HG03039 (cell line): ENCODE measurements around the gene CRYGN.

ENCODE experiments used
- ATAC-seq: cut with Tn5 transposase; IDR thresholded peaks from one replicate; pipeline ENCODE4 v1.9.1; 2021; ENCODE audit warnings: mild to moderate bottlenecking, moderate library complexity; ENCODE audit not compliant: unreplicated experiment

The CRYGN gene

GRCh38 chr7:151427705-151428377 lies 12.1 kb downstream of the CRYGN start:
- ATAC-seq = no peak

DNA sequence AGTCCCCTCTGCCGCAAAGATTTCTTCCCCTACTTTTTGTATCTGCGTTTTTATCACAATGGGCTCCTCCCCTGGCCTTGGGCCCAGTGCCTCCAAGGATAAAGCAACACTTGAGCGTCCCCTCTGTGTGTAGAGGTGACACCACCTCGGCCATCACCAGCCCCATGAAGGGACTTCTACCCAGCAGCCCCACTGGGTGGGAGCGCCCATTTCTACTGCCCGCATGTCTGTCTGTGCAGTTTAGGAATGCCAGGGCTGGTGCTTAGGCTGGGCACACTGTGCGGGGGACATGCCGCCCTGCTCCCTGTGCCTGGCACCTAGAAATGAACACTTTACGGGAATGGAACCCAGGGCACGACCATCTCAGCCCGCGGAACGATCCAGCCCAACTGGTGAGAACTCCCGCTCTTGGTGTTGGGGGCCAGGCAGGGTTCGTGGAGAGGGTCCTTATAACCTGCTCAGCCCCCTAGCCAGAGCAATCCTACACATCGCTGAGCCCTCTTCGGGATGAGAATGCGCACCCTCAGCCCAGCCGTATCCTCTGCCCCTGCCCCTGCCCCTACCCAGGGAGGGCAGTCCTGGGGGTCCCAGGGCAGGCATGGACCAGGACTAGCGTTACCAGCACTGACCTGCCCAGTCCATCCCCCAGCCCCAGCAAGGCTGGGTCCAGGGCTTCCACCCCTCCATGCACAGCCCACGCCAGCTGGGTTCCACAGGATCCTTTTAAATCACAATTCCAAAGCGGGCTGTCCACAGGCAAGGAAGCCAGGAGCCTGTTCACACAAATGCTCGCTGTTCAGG lies 12.8 kb downstream of the CRYGN start:
- no peak for ATAC-seq

- no peak for ATAC-seq
Measured at GRCh38 chr7:151426441-151426903, 13.5 kb downstream of the CRYGN start.

DNA sequence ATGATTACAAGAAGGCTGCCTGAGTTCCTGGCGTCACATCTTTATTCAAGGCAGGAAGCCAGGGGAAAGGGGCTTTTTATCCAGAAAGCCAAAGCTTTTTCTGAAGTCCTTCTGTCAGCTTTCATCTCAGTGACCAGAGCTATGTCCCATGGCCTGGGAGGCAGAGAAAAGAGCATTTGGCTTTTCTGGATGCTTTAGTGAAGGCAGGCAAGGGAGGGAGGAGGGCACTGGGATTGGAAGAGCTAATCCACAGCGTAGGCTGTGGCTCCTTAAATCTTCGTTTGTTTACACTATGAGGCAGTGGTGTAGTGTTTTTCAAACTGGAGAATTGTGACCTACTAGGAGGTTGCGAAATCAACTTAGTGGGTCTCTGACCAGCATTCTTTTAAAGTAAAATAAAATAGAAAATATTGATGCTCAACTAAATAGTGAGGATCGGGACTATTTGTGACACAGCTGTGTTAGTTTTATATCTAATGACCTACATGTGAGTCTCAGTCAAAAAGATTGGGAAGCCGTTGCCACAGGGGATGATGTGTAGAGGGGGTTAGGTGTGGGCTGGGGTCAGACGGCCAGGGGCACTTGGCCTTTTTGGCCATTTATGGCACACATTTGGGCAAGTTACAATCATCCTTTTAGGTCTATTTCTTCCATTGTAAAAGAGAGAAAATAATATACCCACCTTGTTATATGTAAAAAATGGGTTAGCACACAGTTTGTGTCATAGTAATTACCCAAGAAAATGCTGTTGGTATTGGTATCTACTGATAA lies 14.1 kb downstream of the CRYGN start:
- no peak for ATAC-seq

GRCh38 chr7:151424799-151425198 lies 15.1 kb downstream of the CRYGN start:
- no peak for ATAC-seq

GRCh38 chr7:151423936-151424335 lies 16.0 kb downstream of the CRYGN start:
- no peak for ATAC-seq

DNA sequence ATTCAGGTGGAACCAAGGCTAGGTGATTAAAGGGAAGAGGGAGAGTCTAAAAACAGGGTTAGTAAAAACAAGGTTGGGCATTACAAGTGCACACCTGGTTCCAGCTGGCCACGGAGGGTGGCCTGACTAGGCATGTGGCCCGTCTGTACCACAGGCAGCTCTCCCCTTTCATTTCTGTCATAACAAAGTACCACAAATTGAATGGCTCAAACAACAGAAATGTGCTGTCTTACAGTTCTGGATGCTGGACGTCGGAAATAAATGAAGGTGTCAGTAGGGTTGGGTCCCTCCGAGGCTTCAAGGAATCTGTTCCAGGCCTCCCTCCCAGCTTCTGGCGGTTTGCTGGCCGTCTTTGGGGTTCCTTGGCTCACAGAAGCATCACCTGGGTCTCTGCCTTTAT lies 16.7 kb downstream of the CRYGN start:
- ATAC-seq = no peak

DNA sequence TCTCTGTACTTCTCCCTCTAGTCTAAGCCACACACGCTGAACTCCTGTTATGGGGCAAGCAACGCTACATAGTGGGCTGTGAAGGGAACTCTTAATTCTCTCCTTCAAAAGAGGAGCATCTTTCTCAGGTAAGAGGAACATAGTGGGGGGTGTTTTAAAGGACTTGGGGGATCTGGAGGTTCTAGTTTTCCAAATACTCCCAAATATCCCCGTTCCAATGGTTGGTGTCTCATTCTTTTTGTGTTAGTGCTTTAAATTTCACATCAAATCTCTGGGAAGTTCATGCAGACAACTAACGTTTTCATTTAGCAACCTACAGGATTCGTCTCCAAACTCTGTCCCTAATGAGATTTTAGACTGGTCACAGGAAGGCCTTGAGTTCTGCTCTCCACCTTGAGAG lies 17.7 kb downstream of the CRYGN start:
- no peak for ATAC-seq

DNA sequence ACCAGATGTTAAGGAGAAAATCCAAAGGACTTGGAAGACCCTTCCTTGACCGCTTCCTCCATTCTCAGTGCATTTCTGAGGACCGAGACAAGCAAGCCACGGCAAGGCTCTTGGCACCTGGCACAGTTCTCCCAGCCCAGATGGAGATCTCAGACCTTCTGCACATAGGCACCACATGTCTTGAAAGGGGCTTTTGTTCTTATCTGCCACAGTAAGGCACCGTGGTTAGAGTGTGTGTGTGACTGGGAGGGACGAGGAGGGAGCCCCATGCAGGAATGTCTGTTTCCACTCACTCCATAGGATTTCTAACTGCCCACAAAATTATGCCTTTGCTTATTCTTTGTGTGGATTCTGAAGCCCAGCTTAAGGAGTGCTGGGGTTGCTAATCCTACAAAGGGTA lies 19.8 kb downstream of the CRYGN start:
- ATAC-seq = no peak

DNA sequence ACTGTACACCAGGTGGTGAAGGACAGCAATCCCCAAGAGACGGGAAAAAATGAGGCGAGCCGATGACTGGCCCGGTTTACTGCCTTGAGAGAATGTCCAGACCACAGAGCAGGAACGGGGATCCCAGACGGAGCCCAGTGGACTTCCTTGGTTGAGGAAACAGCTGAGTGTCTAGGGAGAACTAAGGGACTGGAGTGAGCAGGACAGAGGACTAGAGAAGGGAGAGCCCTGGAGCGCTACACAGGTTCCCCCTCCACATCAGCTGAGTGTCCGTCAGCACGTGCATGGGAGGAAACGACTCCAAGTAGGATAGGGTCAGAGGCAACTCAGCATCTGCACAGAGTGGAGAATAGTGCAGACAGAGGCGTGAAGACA lies 23.0 kb downstream of the CRYGN start:
- ATAC-seq = no peak

- no peak for ATAC-seq
Measured at GRCh38 chr7:151416112-151416940, 23.6 kb downstream of the CRYGN start.

DNA sequence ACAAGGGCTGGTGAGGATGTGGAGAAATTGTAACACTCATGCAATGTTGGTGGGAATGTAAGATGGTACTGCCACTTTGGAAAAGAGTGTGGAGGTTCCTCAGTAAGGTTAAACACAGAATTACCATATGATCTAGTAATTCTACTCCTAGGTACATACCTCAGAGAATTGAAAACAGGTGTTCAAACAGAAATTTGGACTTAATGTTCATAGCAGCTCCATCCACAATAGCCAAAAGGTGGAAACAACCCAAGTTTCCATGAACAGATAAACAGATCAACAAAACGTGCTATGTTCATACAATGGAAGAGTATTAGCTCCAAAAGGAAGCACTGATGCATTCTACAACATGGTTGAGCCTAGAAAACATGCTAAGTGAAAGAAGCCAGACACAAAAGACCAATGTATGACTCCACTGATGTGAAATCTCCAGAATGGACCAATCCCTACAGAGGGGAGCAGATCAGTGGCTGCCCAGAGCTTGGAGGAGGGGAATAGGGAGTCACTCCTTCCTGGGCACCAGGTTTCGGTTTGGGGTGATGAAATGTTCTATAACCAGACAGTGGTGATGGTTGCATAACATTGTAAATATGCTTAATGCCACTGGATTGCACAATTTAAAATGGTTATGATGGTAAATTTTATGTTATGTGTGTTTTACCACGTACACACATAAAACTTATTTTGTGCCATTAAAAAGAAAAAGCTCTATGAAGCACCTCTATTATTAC lies 24.4 kb downstream of the CRYGN start:
- no peak for ATAC-seq

- ATAC-seq = no peak
Measured at GRCh38 chr7:151413241-151413640, 26.7 kb downstream of the CRYGN start.

GRCh38 chr7:151412318-151412717 lies 27.6 kb downstream of the CRYGN start:
- ATAC-seq = no peak

GRCh38 chr7:151411551-151411950 lies 28.4 kb downstream of the CRYGN start:
- no peak for ATAC-seq

DNA sequence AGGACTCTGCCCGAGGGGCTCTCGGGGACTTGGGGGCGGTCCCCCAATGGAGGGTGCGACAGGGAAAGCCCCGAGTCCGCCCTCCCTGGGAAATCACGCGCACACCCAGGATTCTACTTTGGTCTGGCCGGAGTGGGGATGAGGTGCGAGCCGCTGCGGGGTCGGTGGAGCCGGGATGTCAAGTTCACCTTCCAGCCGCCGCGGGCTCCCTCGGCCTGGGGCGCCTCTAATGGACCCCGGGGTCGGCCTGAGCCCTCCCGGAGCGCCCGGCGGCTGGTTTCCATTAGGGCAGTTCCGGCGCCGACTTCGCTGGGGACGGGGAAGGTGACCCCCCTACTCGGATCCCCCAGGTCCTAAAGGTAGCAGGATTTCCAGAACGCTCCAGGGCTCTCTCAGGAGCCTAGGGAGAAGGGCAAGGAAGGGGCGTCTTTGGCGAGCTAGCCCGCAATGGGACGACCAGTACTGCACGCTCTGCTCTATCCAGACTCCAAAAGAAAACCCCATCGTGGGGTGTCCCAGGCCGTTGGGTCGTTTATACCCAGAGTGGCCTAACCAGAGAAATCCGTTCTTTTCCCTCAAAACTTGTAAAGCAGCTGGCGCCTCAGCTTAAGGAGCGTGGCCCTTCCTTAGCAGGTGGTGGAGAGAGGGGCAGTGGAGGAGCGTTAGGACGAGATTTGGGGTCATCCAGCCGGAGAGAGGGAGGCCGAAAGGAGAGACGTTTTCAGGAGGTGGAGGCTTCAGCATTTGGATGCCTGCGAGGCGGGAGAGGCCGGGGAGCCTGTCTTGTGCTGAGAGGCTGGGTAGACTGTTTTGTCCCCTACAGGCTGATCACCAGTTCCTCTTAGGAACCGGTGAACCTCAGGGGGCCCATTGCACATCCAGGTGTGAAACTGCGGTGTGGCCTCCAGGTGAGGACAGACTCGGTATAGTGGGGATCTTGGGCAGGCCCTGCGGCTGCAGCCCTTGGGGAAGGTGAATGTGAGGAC lies 29.2 kb downstream of the CRYGN start:
- ATAC-seq = no peak

GRCh38 chr7:151409667-151410404 lies 30.1 kb downstream of the CRYGN start, which contains the start of gene WDR86:
TSS of gene WDR86 (minus strand) at chr7:151410038. CDS start at chr7:151409589, 449 bp downstream.
- ATAC-seq = no peak
